Measurements from ENCODE around the gene SNTB2. TPM values are rescaled to one million over a fixed set of nuclear protein-coding genes. Genes with fewer than 3 reads are reported as not detected.
A peak's percentile ranks its signal among the peaks of the same experiment; 100 is the strongest.

The SNTB2 gene
- total and polyA plus RNA-seq, 2 of the 13 experiments (the other 11 are each of a cell fraction or from before 2014, with no cell fraction given): 11.5 to 19.2 TPM

DNA sequence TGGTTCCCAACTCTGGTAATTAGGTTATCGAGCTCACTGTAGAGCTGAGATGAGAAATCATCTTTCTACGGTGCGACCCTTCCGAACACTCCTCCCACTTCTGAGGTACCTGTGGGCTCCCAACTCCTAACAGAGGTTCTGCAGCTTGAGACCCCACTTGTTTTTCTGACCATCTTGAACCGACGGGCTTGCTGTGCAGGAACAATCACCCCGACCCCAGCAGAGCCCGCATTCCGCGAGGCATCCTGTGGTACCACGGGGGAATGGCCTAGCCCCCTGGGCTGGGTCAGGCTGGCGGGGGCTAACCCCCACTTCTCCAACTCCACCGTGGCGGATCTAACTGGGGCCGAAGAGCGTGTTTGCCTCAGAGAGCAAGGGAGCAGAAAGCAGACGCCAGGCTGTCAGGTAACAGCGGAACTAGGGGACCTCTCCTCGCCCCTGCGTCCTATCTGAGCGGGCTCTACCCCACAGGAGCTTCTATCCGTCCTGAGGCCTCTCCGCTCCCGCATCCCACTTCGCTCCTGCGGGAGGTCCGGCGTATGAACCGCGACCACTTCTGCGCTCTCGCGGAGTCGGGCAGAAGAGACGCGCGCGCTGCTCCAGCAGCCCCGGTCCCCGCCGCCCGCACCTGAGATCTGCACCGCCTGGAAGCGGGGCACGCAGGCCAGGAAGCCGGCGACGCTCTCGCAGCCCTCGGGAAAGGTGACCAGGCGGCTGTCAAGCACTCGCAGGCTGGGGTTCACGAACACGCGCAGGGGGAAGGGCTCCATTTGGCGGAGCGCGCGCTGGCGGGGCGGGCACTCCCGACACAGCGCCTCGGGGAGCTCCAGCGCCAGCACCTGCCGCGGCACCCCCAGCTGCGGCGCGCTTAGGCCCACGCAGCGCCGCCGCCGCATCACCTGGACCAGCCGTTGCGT is 142.7 kb downstream of the SNTB2 start (continued):
- TF ChIP-seq, protein P1, sequence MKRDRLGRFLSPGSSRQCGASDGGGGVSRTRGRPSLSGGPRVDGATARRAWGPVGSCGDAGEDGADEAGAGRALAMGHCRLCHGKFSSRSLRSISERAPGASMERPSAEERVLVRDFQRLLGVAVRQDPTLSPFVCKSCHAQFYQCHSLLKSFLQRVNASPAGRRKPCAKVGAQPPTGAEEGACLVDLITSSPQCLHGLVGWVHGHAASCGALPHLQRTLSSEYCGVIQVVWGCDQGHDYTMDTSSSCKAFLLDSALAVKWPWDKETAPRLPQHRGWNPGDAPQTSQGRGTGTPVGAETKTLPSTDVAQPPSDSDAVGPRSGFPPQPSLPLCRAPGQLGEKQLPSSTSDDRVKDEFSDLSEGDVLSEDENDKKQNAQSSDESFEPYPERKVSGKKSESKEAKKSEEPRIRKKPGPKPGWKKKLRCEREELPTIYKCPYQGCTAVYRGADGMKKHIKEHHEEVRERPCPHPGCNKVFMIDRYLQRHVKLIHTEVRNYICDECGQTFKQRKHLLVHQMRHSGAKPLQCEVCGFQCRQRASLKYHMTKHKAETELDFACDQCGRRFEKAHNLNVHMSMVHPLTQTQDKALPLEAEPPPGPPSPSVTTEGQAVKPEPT (CRISPR knock-in tag; IDR thresholded peaks at IDR 0.05; ENCODE audit: low read depth): no peak
- TF ChIP-seq RFX1 (IDR thresholded peaks at IDR 0.05): no peak
- 0 out of 2 replicates have a peak, but pooled peaks have one; percentile 6 for TF ChIP-seq GATA4 (IDR thresholded peaks at IDR 0.05; ENCODE audit: borderline replicate concordance, low read depth)
- TF ChIP-seq KLF16 (CRISPR knock-in tag; IDR thresholded peaks at IDR 0.05): no peak
- peak; percentile 21 for TF ChIP-seq RBM22 (optimal IDR thresholded peaks at IDR 0.05; ENCODE audit: low read length)
- TF ChIP-seq, protein P2, sequence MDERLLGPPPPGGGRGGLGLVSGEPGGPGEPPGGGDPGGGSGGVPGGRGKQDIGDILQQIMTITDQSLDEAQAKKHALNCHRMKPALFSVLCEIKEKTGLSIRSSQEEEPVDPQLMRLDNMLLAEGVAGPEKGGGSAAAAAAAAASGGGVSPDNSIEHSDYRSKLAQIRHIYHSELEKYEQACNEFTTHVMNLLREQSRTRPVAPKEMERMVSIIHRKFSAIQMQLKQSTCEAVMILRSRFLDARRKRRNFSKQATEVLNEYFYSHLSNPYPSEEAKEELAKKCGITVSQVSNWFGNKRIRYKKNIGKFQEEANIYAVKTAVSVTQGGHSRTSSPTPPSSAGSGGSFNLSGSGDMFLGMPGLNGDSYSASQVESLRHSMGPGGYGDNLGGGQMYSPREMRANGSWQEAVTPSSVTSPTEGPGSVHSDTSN (CRISPR knock-in tag; IDR thresholded peaks at IDR 0.05): no peak
- no peak for TF ChIP-seq ZNF605 (CRISPR knock-in tag; IDR thresholded peaks at IDR 0.05)
- TF ChIP-seq, protein P3, sequence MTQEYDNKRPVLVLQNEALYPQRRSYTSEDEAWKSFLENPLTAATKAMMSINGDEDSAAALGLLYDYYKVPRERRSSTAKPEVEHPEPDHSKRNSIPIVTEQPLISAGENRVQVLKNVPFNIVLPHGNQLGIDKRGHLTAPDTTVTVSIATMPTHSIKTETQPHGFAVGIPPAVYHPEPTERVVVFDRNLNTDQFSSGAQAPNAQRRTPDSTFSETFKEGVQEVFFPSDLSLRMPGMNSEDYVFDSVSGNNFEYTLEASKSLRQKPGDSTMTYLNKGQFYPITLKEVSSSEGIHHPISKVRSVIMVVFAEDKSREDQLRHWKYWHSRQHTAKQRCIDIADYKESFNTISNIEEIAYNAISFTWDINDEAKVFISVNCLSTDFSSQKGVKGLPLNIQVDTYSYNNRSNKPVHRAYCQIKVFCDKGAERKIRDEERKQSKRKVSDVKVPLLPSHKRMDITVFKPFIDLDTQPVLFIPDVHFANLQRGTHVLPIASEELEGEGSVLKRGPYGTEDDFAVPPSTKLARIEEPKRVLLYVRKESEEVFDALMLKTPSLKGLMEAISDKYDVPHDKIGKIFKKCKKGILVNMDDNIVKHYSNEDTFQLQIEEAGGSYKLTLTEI (CRISPR knock-in tag; conservative IDR thresholded peaks at IDR 0.05): no peak
- no peak for TF ChIP-seq ZNF790 (CRISPR knock-in tag; IDR thresholded peaks at IDR 0.05; ENCODE audit: borderline replicate concordance)
- TF ChIP-seq ZFP62 (CRISPR knock-in tag; IDR thresholded peaks at IDR 0.05): no peak
- no peak for TF ChIP-seq RFXANK (CRISPR knock-in tag; IDR thresholded peaks at IDR 0.05)
- no peak for TF ChIP-seq SKI (IDR thresholded peaks at IDR 0.05; ENCODE audit: partially characterized antibody)
- TF ChIP-seq ZNF672 (CRISPR knock-in tag; IDR thresholded peaks at IDR 0.05): no peak
- TF ChIP-seq, protein P4, sequence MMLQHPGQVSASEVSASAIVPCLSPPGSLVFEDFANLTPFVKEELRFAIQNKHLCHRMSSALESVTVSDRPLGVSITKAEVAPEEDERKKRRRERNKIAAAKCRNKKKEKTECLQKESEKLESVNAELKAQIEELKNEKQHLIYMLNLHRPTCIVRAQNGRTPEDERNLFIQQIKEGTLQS (CRISPR knock-in tag; IDR thresholded peaks at IDR 0.05): no peak
- TF ChIP-seq ZNF660 (CRISPR knock-in tag; IDR thresholded peaks at IDR 0.05; ENCODE audit: borderline replicate concordance, low read depth): no peak
- TF ChIP-seq DNMT3B (CRISPR knock-in tag; conservative IDR thresholded peaks at IDR 0.05): no peak
- TF ChIP-seq, protein P5, sequence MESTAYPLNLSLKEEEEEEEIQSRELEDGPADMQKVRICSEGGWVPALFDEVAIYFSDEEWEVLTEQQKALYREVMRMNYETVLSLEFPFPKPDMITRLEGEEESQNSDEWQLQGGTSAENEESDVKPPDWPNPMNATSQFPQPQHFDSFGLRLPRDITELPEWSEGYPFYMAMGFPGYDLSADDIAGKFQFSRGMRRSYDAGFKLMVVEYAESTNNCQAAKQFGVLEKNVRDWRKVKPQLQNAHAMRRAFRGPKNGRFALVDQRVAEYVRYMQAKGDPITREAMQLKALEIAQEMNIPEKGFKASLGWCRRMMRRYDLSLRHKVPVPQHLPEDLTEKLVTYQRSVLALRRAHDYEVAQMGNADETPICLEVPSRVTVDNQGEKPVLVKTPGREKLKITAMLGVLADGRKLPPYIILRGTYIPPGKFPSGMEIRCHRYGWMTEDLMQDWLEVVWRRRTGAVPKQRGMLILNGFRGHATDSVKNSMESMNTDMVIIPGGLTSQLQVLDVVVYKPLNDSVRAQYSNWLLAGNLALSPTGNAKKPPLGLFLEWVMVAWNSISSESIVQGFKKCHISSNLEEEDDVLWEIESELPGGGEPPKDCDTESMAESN (CRISPR knock-in tag; conservative IDR thresholded peaks at IDR 0.05): no peak
- no peak for TF ChIP-seq KLF11 (CRISPR knock-in tag; IDR thresholded peaks at IDR 0.05)
- TF ChIP-seq GZF1 (CRISPR knock-in tag; IDR thresholded peaks at IDR 0.05): peak; percentile 83
- no peak for TF ChIP-seq ZNF777 (CRISPR knock-in tag; IDR thresholded peaks at IDR 0.05)
- TF ChIP-seq, protein P6, sequence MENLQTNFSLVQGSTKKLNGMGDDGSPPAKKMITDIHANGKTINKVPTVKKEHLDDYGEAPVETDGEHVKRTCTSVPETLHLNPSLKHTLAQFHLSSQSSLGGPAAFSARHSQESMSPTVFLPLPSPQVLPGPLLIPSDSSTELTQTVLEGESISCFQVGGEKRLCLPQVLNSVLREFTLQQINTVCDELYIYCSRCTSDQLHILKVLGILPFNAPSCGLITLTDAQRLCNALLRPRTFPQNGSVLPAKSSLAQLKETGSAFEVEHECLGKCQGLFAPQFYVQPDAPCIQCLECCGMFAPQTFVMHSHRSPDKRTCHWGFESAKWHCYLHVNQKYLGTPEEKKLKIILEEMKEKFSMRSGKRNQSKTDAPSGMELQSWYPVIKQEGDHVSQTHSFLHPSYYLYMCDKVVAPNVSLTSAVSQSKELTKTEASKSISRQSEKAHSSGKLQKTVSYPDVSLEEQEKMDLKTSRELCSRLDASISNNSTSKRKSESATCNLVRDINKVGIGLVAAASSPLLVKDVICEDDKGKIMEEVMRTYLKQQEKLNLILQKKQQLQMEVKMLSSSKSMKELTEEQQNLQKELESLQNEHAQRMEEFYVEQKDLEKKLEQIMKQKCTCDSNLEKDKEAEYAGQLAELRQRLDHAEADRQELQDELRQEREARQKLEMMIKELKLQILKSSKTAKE (CRISPR knock-in tag; IDR thresholded peaks at IDR 0.05; ENCODE audit: borderline replicate concordance): no peak
